ENCODE data around the gene KRT16. TPM values are rescaled to one million over a fixed set of nuclear protein-coding genes. Genes with fewer than 3 reads are reported as not detected.
"Not testable (repeated sequence)": the region's sequence is repeated elsewhere in the genome, so short reads cannot be mapped to it uniquely, and the experiment has no call there.

The KRT16 gene
- total and polyA plus RNA-seq, 8 donors: 1.1 to 32.8 (median 1.3) TPM; not detected in 5

DNA sequence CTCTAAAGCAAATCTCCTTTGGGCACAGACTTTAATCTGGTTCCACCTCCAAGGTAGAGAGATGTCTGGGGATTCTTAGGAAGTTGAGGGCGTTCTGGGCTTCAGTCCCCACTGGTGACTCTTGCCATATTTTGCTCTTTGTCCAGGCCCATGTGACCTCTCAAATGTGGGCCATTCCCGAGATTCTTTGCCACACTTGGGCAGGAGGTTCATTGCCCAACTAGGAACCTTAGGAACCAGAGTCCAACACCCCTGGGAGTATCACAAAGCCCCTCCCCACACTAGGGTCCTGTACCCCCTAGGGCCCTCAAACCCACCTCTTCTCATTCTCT is 32.4 kb downstream of the KRT16 start:
- 79 to 86% (median 81%) methylated on average over 2 of the region's 2 CpGs for WGBS, 5 donors
- Histone ChIP-seq H3K36me3 (no peaks in the 10 kb centered on the region), H3K4me3 (no peak overlapping the region), H3K4me1 (no peaks in the 10 kb centered on the region), H3K27me3 (peaks cover 0 to 59% (median 10%) of the 10 kb centered on the region in 3 donors), H3K9me3 (no peaks in the 10 kb centered on the region), H3K27ac (no peak overlapping the region)
- no peak for DNase-seq
- TF ChIP-seq, protein P1, sequence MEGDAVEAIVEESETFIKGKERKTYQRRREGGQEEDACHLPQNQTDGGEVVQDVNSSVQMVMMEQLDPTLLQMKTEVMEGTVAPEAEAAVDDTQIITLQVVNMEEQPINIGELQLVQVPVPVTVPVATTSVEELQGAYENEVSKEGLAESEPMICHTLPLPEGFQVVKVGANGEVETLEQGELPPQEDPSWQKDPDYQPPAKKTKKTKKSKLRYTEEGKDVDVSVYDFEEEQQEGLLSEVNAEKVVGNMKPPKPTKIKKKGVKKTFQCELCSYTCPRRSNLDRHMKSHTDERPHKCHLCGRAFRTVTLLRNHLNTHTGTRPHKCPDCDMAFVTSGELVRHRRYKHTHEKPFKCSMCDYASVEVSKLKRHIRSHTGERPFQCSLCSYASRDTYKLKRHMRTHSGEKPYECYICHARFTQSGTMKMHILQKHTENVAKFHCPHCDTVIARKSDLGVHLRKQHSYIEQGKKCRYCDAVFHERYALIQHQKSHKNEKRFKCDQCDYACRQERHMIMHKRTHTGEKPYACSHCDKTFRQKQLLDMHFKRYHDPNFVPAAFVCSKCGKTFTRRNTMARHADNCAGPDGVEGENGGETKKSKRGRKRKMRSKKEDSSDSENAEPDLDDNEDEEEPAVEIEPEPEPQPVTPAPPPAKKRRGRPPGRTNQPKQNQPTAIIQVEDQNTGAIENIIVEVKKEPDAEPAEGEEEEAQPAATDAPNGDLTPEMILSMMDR (IDR thresholded peaks at IDR 0.05): no peak
- TF ChIP-seq EP300 (IDR thresholded peaks at IDR 0.05) (no peak), POLR2AphosphoS5 (IDR thresholded peaks at IDR 0.05) (no peak), POLR2A (IDR thresholded peaks at IDR 0.05) (no peak)
- intact Hi-C loops (cut with DNase I; ENCODE audit: low total_unique reads): no loop called here

GRCh38 chr17:41579484-41580243 is 32.9 kb downstream of the KRT16 start:
- Histone ChIP-seq H3K27me3 (peaks cover 0 to 62% (median 10%) of the 10 kb centered on the region in 3 donors), H3K9me3 (no peaks in the 10 kb centered on the region), H3K36me3 (no peaks in the 10 kb centered on the region), H3K4me3 (no peak overlapping the region), H3K27ac (no peak overlapping the region), H3K4me1 (no peaks in the 10 kb centered on the region)
- TF ChIP-seq EP300 (IDR thresholded peaks at IDR 0.05): no peak
- TF ChIP-seq POLR2AphosphoS5 (IDR thresholded peaks at IDR 0.05): peak in 1 of 3 donors; percentile 16
- TF ChIP-seq POLR2A (IDR thresholded peaks at IDR 0.05): no peak
- TF ChIP-seq, protein P1 (IDR thresholded peaks at IDR 0.05): peak in 5 of 7 experiments; percentile 53 to 79 (median 69)
- DNase-seq: peak; percentile 87 to 93
- 37 to 63% (median 43%) methylated on average over 12 to 18 of the region's 18 CpGs for WGBS, 5 donors
- intact Hi-C loops (cut with DNase I; ENCODE audit: low total_unique reads): no loop called here

GRCh38 chr17:41578971-41579370 is 33.6 kb downstream of the KRT16 start:
- no peak overlapping the region for H3K4me3 ChIP-seq

GRCh38 chr17:41578538-41578937 is 34.0 kb downstream of the KRT16 start:
- no peaks in the 10 kb centered on the region for H3K36me3 ChIP-seq
- H3K27ac ChIP-seq: no peak overlapping the region
- no peaks in the 10 kb centered on the region for H3K4me1 ChIP-seq
- no peak for DNase-seq
- no peaks in the 10 kb centered on the region for H3K9me3 ChIP-seq
- H3K27me3 ChIP-seq: peaks cover 0 to 69% (median 10%) of the 10 kb centered on the region in 3 donors
- intact Hi-C loops (cut with DNase I; ENCODE audit: low total_unique reads): no loop called here
- H3K4me3 ChIP-seq: no peak overlapping the region
- TF ChIP-seq, protein P1 (IDR thresholded peaks at IDR 0.05): no peak
- TF ChIP-seq EP300 (IDR thresholded peaks at IDR 0.05): no peak
- TF ChIP-seq POLR2AphosphoS5 (IDR thresholded peaks at IDR 0.05): no peak
- no peak for TF ChIP-seq POLR2A (IDR thresholded peaks at IDR 0.05)
- WGBS, 5 donors: 71 to 92% (median 84%) methylated on average over 1 of the region's 1 CpG

More at GRCh38 chr17:41578971-41579370, 33.6 kb downstream of the KRT16 start:
- no peak for DNase-seq
- no peaks in the 10 kb centered on the region for H3K36me3 ChIP-seq
- H3K4me1 ChIP-seq: no peaks in the 10 kb centered on the region
- H3K27ac ChIP-seq: no peak overlapping the region
- TF ChIP-seq EP300 (IDR thresholded peaks at IDR 0.05) (no peak), POLR2AphosphoS5 (IDR thresholded peaks at IDR 0.05) (no peak), POLR2A (IDR thresholded peaks at IDR 0.05) (no peak)
- TF ChIP-seq, protein P1 (IDR thresholded peaks at IDR 0.05): no peak
- intact Hi-C loops (cut with DNase I; ENCODE audit: low total_unique reads): no loop called here
- H3K27me3 ChIP-seq: peaks cover 0 to 65% (median 10%) of the 10 kb centered on the region in 3 donors
- 65 to 86% (median 79%) methylated on average over 3 to 5 of the region's 5 CpGs for WGBS, 5 donors
- no peaks in the 10 kb centered on the region for H3K9me3 ChIP-seq

- H3K4me3 ChIP-seq; H3K36me3 ChIP-seq; H3K4me1 ChIP-seq; H3K9me3 ChIP-seq; H3K27ac ChIP-seq; intact Hi-C loops (cut with DNase I; ENCODE audit: low total_unique reads): not testable (repeated sequence)
- WGBS, 5 donors: 61 to 94% (median 76%) methylated on average over 2 to 4 of the region's 4 CpGs
- H3K27me3 ChIP-seq: peaks cover 0 to 77% (median 15%) of the 10 kb centered on the region in 3 donors
- DNase-seq: peak; percentile 15 to 28
Observed at GRCh38 chr17:41576740-41577139, 35.8 kb downstream of the KRT16 start.

Measured in stomach (tissue), 9 donors.